ENCODE measurements around the gene CDKN1C. TPM values are rescaled to one million over a fixed set of nuclear protein-coding genes. Genes with fewer than 3 reads are reported as not detected.

The CDKN1C gene
- total and polyA plus RNA-seq, 12 donors, result 17.7 to 817 (median 321) TPM

GRCh38 chr11:2928605-2929530 lies 43.3 kb upstream of the CDKN1C start, which contains the start of gene PHLDA2:
Gene PHLDA2 (minus strand): TSS chr11:2929420. CDS start chr11:2929364, 56 bp downstream.
- Histone ChIP-seq H3K27me3 (peaks cover 11% of the 10 kb centered on the region), H3K4me1 (replicated peaks in 1 of 2) (peaks cover 16 to 23% of the 10 kb centered on the region in 2 donors), H3K27ac (peak within 1 kb of the TSS in 3 of 5 donors; percentile 5 to 57 (median 30)), H3K36me3 (replicated peaks in 1 of 2) (no peaks in the 10 kb centered on the region), H3K4me3 (peak within 1 kb of the TSS in 2 of 4 donors; percentile 53 to 63), H3K9me3 (replicated peaks in 1 of 3) (no peaks in the 10 kb centered on the region)
- DNase-seq, result peak in 5 of 7 donors; percentile 56 to 74 (median 63)
- intact Hi-C loops (cut with DNase I), result no loop called here
- TF ChIP-seq POLR2A (IDR thresholded peaks at IDR 0.05) (peak in 1 of 2 donors; percentile 48), CTCF (IDR thresholded peaks at IDR 0.05) (no peak)
- WGBS, 4 donors, result 2 to 12% (median 5%) methylated on average over 12 to 108 of the region's 113 CpGs

GRCh38 chr11:2927851-2928604 lies 42.5 kb upstream of the CDKN1C start:
- TF ChIP-seq CTCF (IDR thresholded peaks at IDR 0.05), result no peak
- no peak for TF ChIP-seq POLR2A (IDR thresholded peaks at IDR 0.05)

DNA sequence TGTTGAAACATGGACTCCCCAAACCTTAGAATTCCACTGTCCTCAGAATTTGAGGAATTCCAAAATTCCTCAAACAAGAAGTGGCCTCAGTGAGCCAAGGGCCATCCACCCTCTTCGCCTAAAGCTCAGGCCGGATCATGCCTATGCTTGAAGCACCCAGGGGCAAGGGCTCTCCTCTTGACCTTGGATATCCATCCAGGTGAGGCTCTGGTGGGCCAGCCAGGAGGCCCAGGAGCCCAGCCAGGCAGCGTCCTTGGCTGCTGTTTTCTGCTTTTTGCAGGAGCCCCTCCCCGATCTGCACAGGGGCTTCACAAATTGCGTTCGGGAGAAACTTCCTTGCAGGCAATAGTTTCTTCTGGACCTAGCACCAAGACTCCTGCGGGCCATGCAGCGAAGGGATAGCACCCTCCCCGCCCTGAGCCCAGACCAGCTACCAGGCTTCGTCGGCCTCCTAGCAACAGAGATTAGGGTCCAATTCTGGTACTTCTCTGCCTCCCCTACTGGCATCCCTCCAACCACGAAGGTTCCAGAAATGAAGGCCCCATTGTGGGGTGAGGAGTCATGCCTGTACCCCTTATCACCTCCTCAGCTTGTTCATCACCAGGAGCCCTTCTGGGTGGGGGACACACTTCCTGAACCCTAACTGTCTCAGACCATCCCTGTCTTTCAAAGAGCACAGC lies 41.7 kb upstream of the CDKN1C start:
- intact Hi-C loops (cut with DNase I), result no loop called here
- WGBS, 4 donors, result 88 to 92% (median 89%) methylated on average over 6 to 12 of the region's 12 CpGs
- Histone ChIP-seq H3K9me3 (replicated peaks in 1 of 3) (no peaks in the 10 kb centered on the region), H3K4me1 (replicated peaks in 1 of 2) (peaks cover 16 to 23% of the 10 kb centered on the region in 2 donors), H3K36me3 (replicated peaks in 1 of 2) (no peaks in the 10 kb centered on the region), H3K4me3 (no peak overlapping the region), H3K27me3 (peaks cover 11% of the 10 kb centered on the region), H3K27ac (no peak overlapping the region)
- TF ChIP-seq CTCF (IDR thresholded peaks at IDR 0.05), result no peak
- no peak for TF ChIP-seq POLR2A (IDR thresholded peaks at IDR 0.05)
- DNase-seq, result no peak

More at GRCh38 chr11:2927851-2928604, 42.5 kb upstream of the CDKN1C start:
- H3K27me3 ChIP-seq, result peaks cover 11% of the 10 kb centered on the region
- no peaks in the 10 kb centered on the region for H3K9me3 ChIP-seq (replicated peaks in 1 of 3)
- no peaks in the 10 kb centered on the region for H3K36me3 ChIP-seq (replicated peaks in 1 of 2)
- peak overlapping the region in 1 of 4 donors; percentile 63 for H3K4me3 ChIP-seq
- H3K4me1 ChIP-seq (replicated peaks in 1 of 2), result peaks cover 16 to 23% of the 10 kb centered on the region in 2 donors
- intact Hi-C loops (cut with DNase I), result no loop called here
- WGBS, 4 donors, result 39 to 60% (median 51%) methylated on average over 20 to 25 of the region's 25 CpGs
- DNase-seq, result no peak
- no peak overlapping the region for H3K27ac ChIP-seq

All from adrenal gland (tissue), 12 donors.